Vagina (tissue), 2 donors: Measurements from ENCODE around the gene COX6A2.

Source experiments
- CTCF ChIP-seq, 3 experiments: fragments of 450-650 bp in 2 of 3; fragments of 200-600 bp in 1 of 3; sonication (generic) in 1 of 3; IDR thresholded peaks; one replicate each; pipeline ENCODE4 v1.5.1; 2017 to 2019; ENCODE audit warnings: antibody characterized with exemption in 3 of 3, mild to moderate bottlenecking in 2 of 3, moderate library complexity in 2 of 3
- POLR2A ChIP-seq, 2 donors: fragments of 450-650 bp; IDR thresholded peaks; one replicate each; pipeline ENCODE4 v1.6.1; 2017; ENCODE audit warnings: antibody characterized with exemption in 2 of 2, mild to moderate bottlenecking in 2 of 2, moderate library complexity in 2 of 2
- POLR2AphosphoS5 ChIP-seq, 2 donors: sonication (generic); formaldehyde crosslinking; IDR thresholded peaks; one replicate each; pipeline ENCODE4 v1.9.0; 2017; ENCODE audit warnings: antibody characterized with exemption in 2 of 2, mild to moderate bottlenecking in 2 of 2, low read depth in 1 of 2; ENCODE audit not compliant: insufficient read depth in 1 of 2

GRCh38 chr16:31382485-31383161, 45.5 kb downstream of the COX6A2 start:
- TF ChIP-seq CTCF (IDR thresholded peaks at IDR 0.05) (peak in 1 of 3 experiments; percentile 31), POLR2A (IDR thresholded peaks at IDR 0.05) (no peak), POLR2AphosphoS5 (IDR thresholded peaks at IDR 0.05; ENCODE audit: insufficient read depth in 1 of 2, low read depth in 1 of 2) (no peak)
